Femur (tissue), 1 donor: ENCODE results near the gene PIEZO2.

Experiments used
- DNase-seq: peaks from one replicate; pipeline ENCODE4 v3.0.0-alpha.2; 2017

Gene PIEZO2

DNA sequence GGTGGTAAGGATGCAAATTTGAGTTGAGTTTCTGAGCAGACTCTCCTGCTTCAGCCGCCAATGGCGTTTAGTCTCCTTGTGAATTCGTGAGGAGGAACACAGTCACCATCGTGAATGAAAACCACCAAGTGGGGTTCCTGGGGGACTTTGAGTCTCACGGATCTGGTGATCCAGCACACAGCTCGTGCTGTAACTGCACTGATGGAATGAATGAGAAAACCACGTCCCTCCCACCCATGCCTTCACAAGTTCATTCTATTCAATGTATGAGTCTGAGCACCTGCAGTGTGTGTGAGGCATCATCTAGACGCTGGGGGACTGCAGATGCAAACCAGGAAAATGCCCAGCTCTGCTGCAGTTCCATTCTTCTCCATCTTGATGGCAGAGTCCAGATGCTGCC lies 127.9 kb downstream of the PIEZO2 start:
- no peak for DNase-seq

DNA sequence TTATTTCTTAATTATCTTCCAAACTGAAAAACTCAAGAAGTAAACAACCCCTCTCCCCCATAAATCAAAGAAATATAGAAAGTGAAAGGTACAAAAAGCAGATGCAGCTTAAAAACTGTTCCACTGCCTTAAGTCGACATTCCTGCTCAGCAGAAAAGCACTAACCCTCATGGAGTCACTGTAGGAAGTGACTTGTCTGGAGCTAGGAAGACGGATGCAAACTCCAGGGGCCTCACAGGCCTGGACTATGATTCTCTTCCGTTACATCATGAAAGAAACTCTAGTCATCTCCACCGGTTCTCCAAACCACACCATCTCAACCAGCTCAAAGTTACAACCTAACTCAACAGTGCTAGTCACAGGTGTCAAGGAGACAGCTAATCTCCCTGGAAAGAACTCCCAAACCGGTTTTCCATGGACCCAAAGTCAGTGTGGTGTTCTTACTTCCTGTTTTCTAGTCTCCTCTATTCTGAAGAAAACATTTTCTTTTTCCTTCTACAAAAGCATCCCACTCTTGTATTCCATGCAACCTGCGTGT lies 128.4 kb downstream of the PIEZO2 start:
- DNase-seq, result no peak

DNA sequence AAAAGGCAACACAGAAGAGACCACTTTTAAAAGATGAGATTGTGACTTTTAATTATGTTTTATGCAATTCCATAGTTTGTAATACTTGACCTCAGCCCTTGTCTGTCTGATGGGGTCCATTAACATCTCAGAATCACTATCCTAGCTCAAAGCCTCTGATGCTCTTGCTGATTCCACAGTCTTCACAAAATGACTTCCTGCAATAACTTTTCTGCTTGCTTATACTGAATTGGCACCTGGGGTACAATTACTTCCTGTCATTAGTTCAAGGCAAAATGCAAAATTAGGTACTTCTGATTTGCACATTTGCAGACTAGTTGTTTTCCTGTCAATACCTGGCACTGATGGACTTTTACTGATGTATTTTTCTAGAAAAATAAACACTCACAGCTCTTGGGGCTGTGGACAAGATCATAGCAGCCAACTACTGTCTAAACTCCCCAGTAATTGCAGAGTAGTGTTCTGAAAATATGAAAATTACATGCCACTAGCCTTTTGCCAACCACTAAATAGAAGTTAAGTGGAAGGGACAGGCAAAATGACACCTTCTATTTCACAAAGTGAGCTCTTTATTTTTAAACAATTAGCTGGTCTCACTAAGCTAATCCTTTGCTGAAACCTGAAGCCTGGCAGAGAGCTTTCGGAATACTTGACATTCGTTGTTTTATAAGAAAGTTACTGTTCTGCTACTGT lies 129.1 kb downstream of the PIEZO2 start:
- no peak for DNase-seq

DNA sequence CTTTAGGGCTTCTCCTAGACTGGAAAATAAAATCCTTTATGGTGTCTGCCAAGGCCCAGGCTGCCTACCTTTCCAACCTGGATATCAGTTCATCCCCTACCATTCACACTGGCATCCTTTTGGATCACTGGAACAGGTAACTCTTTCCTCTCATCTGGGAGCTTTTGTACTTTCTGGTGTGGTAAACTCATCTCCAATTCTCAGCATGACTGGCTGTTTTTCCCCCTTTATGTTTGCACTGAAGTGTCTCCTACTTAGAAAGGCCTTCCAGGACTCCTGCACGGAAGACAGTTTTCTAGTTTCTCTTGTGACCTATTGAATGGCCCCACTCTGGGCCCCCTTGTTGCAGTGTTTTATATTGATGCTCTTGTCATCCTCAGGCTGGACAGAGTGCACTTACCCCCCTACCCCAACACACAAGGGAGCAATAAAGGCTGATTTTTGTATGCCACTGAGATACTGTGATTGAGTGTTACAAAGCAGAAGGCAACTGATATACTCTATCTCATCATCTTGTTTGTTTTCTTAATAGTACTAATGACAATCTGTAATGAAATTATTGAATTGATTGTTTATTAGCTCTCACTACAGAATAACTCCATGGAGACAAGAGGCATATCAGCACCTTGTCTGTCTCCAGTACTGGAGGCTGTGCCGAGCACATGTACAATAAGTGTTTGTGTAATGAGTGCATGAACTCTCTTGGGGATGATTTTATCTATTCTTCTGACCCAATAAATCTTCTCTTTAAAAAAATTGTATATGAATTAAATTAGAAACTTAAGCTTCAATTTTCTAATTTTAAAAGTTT lies 129.9 kb downstream of the PIEZO2 start:
- no peak for DNase-seq

DNA sequence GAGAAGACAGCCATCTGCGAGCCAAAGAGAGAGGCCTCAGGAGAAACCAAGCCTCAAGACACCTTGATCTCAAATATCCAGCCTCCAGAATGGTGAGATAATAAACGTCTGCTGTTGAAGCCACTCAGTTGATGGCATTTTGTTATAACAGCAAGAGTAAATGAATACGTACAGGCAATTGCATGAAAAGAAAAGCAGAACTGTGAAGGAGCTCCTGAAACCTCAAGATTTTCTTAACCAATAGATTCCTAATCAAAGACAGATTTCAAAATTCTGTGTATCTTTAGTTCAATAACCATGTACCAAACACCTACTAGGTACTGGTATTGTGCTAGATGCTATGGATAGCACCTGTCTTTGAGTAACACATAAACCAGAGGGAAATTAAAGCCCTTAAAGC lies 139.5 kb downstream of the PIEZO2 start:
- no peak for DNase-seq

DNA sequence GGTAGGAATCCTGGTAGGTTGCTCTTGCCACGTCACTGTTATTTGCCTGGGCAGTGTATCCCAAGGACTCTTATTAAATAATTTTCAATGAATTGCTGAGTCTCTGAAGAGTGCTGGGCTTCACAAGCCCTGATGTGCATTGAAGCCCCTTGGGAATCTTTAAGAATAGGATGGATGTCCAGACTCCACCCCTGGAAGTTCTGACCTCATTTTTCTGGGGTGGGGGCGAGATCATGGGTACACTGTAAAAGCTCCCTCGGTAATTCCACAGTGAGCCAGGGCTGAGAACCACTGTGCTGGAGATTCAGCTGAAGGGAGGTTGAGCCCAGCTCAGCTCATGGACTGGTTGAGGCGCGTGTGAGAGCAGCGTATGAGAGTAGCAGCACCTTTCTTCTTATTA lies 140.2 kb downstream of the PIEZO2 start:
- no peak for DNase-seq

DNA sequence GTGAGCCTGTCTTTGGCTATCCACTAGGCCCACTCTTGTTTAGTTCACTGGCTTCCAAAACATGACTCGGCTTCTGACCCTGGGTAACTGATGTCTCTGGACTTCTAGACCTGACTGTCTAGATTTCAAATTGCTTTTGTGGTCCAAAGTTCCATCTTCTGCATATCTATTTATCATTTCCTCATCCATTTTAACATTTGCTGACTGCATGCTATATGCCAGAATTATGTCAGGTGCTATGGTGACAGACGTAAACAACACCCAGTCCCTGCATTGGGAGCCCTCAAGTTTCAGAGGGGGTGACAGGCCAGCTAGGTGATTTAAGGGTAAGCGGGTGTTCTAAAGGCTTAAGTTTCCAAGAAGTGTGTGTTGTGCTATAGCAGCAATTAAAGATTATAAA lies 140.9 kb downstream of the PIEZO2 start:
- DNase-seq, result no peak

DNA sequence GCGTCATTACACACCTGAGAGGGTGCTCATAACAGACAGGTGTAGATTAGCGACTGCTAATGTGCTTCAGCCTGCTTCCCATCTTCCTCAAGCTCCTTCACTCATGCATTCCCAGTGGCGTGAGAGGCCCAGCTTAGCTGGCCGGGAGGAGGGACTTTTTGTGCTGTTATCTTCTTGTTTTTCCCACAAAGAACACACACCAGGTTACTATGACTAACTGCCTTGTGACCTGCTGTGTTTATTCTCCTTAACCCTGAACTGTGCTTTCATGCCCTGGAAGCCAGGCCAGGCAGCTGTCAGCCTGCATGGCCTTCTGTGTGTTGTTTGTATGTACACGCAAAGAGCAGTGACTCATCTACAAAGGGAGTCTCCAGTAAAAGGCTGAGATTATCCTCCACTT lies 143.8 kb downstream of the PIEZO2 start:
- DNase-seq, result no peak

DNA sequence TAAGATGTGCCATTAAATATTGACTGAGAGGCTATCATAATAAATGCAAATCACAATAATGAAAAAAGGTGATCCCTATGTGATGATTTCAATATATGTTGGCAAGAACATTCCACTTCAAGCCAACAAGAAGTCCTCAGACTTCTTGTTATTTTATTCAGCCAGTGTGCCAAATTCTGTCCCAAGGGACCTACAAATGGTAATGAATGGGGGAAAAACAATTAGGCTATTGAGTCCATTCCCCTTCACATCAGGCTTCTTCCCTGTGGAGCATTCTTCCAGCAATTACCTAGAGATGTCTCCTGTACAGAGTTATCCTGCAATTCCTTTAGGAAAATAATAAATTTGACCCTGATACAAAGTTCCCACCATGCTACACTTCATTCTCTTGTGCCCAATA lies 144.4 kb downstream of the PIEZO2 start:
- DNase-seq, result no peak

DNA sequence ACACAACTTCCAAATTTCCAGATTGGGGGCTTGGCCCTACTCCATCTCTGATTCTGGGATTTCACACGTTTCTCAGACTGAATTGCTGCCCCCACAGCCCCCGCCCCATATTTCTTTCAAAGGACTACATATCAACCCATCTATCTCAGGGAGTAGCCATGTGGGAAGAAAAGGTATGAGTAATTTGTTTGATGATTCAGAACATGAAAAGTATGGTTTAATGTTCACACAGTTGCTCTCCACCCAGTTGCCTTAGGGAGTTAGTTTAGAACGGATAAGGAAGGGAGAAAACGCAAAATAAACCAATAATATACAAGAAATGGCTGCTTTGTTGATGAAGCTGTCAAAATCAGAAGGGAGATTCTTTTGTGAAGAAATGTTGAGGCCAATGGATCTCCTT lies 145.1 kb downstream of the PIEZO2 start:
- no peak for DNase-seq

DNA sequence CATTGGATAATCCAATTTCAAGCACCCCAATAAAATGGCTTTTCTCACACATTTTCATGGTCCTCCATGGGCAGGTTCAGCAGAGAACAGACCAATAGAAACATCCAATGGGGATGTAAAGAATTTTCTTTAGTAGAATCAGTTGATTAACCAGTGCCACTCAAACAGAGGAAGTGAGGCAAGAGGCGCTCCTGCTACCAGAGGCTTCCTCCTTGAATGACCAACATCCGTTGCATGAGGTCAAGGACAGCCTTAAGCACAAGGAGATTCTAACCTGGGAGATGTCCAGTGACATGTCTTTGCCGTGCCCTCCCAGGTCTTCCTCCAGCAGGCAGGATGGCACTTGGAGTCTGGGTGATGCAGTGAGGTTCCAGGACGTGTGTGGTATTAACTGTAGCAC lies 146.6 kb downstream of the PIEZO2 start:
- DNase-seq, result no peak

DNA sequence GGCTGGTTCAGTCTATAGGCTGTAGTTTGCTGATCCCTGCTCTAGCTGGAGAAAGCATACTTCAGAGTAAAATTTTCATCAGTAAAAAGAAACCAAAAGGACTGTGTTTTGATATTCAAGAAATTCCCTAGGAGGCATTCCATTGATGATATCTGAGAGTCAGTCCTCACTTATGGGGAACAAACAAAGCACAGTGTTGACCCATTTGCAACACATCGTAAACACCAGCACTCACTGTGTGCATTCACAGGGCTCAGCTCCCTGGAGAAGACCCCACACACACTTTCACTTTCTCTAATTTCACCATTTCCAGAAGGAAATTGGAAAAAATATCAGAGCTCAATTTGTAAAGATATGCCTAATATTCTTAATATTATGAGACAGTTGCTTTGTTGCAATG lies 147.1 kb downstream of the PIEZO2 start:
- DNase-seq, result no peak

DNA sequence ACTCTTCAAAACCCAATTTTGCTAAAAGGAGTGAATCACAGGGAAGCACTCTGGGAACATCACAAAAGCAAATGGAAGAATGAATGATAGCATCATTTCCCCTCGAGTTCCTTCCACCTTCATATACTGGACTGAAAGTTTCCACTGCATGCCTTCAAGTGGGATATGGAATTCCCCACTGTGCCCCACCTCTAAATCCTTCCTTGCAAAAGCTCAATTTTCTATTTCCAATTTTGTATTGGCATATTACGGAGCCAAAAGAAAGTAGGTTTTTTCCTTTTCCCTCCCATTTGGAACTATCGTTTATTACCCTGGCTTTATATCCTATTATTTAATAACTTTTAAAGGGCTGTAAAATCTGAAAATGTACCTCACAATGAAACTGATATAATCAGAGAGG lies 149.3 kb downstream of the PIEZO2 start:
- no peak for DNase-seq

DNA sequence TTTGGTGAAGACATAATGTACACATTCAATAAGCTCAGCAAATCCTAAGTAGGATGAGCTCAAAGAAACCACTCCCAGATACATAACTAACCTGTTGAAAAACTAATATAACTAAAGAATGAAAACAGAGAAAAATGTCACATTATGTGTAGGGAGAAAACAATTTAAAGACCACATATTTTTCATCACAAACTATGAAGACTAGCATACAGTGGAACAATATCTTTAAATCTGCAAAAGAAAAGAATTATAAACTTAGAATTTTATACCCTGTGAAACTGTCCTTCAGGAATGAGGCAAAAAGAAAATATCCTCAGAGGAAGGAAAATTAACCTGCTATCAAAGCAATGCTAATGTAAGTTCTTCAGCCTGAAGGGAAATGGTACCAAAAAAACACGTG lies 151.5 kb downstream of the PIEZO2 start:
- no peak for DNase-seq

DNA sequence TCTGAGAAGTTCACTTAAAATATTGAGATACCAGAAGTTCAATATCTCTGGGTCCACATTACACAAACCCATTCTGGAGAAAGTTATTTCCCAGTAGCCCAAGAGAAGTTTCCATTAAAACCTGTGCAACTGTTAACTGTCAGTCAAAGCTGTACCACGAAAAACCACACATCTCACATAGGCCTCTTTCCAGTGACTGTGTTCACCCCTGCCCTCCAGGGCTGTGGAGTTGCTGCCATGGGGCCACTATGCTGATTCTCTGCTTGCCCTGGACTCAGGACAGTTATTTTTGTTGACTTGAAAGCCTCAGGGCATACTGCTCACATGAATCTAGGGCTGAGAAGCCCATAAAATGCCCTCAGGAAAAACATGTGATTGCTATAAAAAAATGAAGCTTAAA lies 153.8 kb downstream of the PIEZO2 start:
- DNase-seq, result no peak

DNA sequence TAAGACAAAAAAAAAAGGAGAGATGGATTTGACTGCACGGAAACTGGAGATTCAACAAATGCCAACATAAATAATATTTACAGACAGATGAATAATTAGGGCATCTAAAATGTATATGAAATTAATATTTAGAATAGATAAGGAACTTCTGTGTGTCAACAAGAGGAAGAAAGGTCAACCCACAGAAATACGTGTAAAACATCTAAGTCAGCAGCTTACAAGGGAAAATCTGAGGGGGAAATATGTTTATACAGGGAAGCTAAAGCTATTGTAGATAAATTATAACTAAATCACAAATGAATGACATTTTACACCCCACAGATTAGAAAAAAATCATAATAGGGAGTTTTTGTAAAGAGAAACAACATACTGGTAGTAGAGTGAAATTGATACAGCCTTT lies 159.9 kb downstream of the PIEZO2 start:
- no peak for DNase-seq

DNA sequence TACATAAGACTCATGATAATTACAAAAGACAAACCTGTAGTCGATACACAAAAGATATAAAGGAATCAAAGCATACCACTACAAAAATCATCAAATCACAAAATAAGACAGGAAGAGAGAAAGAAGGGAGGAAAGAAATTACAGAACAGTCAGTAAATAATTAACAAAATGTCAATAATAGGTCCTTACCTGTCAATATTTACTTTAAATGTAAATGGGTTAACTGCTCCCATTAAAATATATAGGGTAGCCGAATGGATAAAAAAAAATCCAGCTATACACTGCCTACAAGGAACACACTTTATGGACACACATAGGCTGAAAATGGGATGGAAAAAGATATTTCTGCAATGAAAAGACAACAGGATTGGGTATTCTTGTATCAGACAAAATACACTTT lies 163.7 kb downstream of the PIEZO2 start:
- DNase-seq, result no peak

DNA sequence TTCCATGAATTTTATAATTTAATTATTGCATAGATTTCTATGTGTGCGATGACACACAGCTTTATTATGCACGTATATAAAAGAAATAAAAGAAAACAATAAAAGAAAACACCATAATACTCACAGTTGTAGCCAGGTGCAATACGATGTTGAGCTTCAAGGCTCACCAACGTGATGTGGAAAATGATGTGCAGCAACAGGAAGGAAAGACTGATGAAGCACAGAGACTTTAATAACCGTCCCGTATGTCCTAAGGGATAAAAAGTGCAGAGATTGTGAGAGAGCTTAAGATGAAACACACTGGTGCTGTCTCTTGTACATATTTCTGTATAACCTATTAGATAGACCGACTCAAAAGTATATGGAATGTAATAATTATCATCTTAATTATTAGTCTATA lies 170.0 kb downstream of the PIEZO2 start:
- no peak for DNase-seq

DNA sequence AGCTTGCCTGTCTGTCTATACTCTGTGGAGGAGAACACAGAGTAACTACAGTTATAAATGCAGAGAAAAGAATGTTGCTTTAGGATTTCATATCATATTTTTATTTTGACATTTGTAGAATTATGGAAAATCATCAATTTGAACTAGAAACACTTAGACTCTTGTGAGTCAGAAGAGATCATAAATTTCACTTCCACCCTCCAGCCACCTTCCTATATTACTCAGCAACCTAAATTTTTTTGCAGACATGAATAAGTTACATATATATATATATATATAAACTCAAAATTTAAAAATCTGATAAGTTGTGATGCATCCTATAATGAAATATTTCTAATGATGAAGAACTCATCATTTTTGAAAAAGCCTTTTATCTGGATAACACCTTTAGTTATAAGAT lies 172.3 kb downstream of the PIEZO2 start:
- no peak for DNase-seq

DNA sequence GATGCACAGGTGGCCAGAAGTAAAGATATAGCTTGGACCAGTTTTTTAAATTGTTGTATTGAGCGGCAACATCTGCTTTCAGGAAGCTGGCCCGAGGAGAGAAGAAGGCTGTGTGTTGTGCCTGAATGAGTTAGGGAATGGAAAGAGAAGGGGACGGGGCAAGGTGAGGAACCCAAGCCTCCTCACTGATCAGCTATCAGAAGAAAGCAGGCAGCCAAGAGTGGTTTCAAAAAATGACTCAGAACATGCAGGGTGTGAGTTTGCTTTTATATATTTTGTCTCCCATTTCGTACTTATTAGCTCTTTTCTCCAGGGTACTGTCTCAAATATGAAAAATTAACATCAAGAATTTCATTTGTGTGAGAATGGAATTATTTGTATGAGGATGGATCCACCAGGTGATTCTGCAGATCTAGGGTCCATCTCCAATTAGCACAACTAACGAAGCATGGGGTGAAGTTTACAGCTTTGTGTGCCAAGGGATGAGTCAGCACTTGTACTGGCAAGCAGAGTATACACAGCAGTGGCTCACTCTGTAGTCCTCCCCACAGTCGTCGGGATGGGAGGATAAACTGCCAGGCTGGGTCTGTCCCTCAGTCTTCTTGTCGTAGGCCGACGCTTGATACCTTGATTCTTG lies 175.7 kb downstream of the PIEZO2 start:
- no peak for DNase-seq

DNA sequence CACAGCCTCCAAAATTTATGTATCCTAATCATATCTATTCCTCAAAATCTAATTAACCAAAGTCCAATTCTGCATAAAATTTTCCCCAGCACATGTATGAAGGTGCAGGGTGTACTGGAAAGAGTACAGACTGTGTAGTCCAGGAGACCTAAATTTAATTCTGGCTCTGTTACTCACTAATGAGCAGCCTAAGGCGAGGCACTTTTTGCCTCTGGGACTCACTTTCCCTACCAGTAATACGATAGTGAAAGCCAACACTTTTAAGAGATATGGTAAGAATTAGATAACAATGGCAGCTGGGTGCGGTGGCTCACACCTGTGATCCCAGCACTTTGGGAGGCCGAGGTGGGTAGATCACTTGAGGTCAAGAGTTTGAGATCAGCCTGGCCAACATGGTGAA lies 177.7 kb downstream of the PIEZO2 start:
- DNase-seq, result no peak

DNA sequence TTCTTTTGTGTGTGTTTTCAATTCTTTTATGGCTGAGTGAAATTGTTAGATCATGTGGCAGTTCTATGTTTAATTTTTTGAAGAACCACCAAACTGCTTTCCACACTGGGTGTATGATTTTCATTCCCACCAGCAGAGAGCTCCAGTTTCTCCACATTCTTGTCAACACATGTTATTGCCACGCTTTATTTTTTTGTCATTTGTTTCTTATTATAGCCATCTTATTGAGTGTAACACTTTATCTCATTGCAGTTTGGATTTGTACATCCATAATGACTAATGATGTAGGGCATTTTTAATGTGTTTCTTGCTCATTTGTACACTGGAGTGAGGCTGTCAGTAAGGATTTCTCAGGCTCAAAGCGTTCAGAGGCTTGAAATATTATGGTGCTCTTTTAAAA lies 184.2 kb downstream of the PIEZO2 start:
- no peak for DNase-seq

DNA sequence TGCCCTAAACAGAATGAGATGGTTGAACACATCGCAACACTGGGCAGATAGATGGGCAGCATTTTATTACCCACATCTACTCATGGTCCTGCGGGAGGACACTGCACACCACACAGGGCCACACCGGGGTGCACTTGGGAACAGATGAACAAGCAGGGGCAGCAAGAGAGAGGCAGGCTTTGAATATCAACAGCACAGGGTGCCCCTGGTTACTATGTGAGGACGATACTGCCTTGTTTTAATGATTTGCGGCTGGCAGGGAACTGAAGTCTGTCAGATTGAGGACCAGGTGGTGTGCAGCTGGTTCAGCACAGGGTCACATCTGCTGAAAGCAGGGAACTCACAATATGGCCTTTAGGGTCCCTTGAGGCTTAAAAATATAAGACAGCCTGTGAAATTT lies 195.7 kb downstream of the PIEZO2 start:
- DNase-seq, result peak; percentile 43
